Pancreas (tissue), 10 donors: ENCODE data around the gene POPDC3. TPM values are rescaled to one million over a fixed set of nuclear protein-coding genes. Genes with fewer than 3 reads are reported as not detected.

ENCODE experiments used
- ATAC-seq, 4 donors: fragments of 200-7000 bp; cut with Tn5 transposase; one replicate each; pipeline versions ENCODE4 v1.8.0 to v1.9.1; 2020; ENCODE audit warnings: mild to moderate bottlenecking in 4 of 4, moderate library complexity in 4 of 4
- DNase-seq, 6 donors: peaks; one replicate each; pipeline ENCODE4 v3.0.0-alpha.2; 2020
- FAIRE-seq: peaks from 2 replicates; lab custom pipeline; 2012; peaks lifted over from hg19 to GRCh38; lab: Jason Lieb, UNC
- H3K27ac ChIP-seq, 4 donors: fragments of 200-600 bp; sonication (generic); 1 replicate in 3 of 4; 2 replicates in 1 of 4; pipeline versions ENCODE4 v1.5.0 to v1.8.0; 2020
- H3K27me3 ChIP-seq, 4 donors: fragments of 200-600 bp; one replicate each; pipeline ENCODE4 v1.8.0; 2021
- H3K36me3 ChIP-seq, 3 donors: fragments of 200-600 bp; sonication (generic) in 1 of 3; one replicate each; pipeline versions ENCODE4 v1.5.0 to v1.8.0; 2020 to 2021
- H3K4me1 ChIP-seq, 3 donors: fragments of 200-600 bp; one replicate each; pipeline ENCODE4 v1.8.0; 2021
- H3K4me3 ChIP-seq, 4 donors: fragments of 200-600 bp; sonication (generic) in 2 of 4; one replicate each; pipeline versions ENCODE4 v1.5.0 to v1.8.0; 2020 to 2021
- H3K9me3 ChIP-seq, 4 donors: fragments of 200-600 bp; one replicate each; pipeline ENCODE4 v1.8.0; 2021
- whole genome bisulfite sequencing, 2 donors: extraction: QIAGEN DNeasy Blood & Tissue Kit; methylation state at CpG; one replicate each; pipeline ENCODE4 v1.1.7; 2013; 5-methylcytosine and 5-hydroxymethylcytosine counted together
- intact Hi-C, 3 donors: fragments of 100-400 bp; cut with DNase I; formaldehyde crosslinking; loops; one replicate each; pipeline versions ENCODE4 v1.11.1 to v1.14.2; 2022
- polyA plus RNA-seq, 2 donors: library from polyadenylated mRNA; stranded (reverse); fragments of 200-250 nt; gene quantifications; one replicate each; pipeline ENCODE4 v1.2.3, GENCODE V29; 2013
- total RNA-seq, 6 donors: library from RNA; stranded (reverse); fragmentation: NEBNext Ultra II Directional in 4 of 6; extraction: Animal tissue kit (Norgen Biotek cat#: 25700) in 4 of 6; gene quantifications; one replicate each; pipeline versions ENCODE4 v1.2.1 to v1.2.4, GENCODE V29; 2021 to 2023
- TF ChIP-seq, protein P1 (sequence below), 4 donors: fragments of 200-600 bp; sonication (generic) in 3 of 4; IDR thresholded peaks; one replicate each; pipeline versions ENCODE4 v1.5.0 to v1.8.0; 2021; ENCODE audit warnings: antibody characterized with exemption in 4 of 4
- donor health status: healthy with polysubstance abuse.
- donor health status: DM: no; HTN: no; CAD: no; lungs with moderate emphysema.
- donor health status: DM: no; HTN: no; CAD: no.
- donor health status: control.
- donor health status: control.
- donor health status: Bipolar disorder and iron deficiency.
- donor health status: DM: yes; HTN: yes; CAD: no.
- donor health status: DM: no; HTN: no; CAD: no.
- donor health status: DM: no; HTN: no; CAD: no.
- donor health status: DM: yes; HTN: yes; CAD: no.

POPDC3 gene
- total and polyA plus RNA-seq, 8 donors: 0.35 to 3.0 (median 0.75) TPM; not detected in 4

- Histone ChIP-seq H3K27me3 (no peaks in the 10 kb centered on the region), H3K9me3 (no peaks in the 10 kb centered on the region), H3K36me3 (no peaks in the 10 kb centered on the region), H3K27ac (no peak overlapping the region), H3K4me1 (no peaks in the 10 kb centered on the region), H3K4me3 (no peak overlapping the region)
- intact Hi-C loops: no loop called here
- TF ChIP-seq, protein P1, sequence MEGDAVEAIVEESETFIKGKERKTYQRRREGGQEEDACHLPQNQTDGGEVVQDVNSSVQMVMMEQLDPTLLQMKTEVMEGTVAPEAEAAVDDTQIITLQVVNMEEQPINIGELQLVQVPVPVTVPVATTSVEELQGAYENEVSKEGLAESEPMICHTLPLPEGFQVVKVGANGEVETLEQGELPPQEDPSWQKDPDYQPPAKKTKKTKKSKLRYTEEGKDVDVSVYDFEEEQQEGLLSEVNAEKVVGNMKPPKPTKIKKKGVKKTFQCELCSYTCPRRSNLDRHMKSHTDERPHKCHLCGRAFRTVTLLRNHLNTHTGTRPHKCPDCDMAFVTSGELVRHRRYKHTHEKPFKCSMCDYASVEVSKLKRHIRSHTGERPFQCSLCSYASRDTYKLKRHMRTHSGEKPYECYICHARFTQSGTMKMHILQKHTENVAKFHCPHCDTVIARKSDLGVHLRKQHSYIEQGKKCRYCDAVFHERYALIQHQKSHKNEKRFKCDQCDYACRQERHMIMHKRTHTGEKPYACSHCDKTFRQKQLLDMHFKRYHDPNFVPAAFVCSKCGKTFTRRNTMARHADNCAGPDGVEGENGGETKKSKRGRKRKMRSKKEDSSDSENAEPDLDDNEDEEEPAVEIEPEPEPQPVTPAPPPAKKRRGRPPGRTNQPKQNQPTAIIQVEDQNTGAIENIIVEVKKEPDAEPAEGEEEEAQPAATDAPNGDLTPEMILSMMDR (IDR thresholded peaks at IDR 0.05): no peak
- no peak for DNase-seq
- WGBS, 2 donors: 95 to 96% methylated on average over 1 of the region's 1 CpG
- no peak for FAIRE-seq
- no peak for ATAC-seq
Measured at GRCh38 chr6:105112577-105112976, 67.2 kb downstream of the POPDC3 start.

DNA sequence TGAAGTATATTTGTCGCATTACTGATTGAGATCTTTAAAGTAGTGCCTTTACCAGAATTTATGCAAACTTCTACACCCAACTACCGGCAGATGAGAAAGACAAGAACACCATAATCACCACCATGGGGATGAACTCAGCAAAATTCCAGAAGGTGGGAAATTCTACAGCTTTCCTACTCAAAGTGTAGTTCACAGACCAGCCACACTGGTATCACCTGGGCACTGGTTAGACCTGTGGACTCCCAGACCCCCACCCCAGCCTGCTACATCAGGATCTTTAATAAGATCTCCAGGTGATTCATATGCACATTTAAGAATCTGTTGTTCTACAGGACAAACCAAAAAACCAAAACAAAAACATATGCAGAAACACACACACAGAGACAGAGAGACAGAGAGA lies 67.9 kb downstream of the POPDC3 start:
- 89 to 92% methylated on average over 2 of the region's 2 CpGs for WGBS, 2 donors
- Histone ChIP-seq H3K27me3 (no peaks in the 10 kb centered on the region), H3K9me3 (no peaks in the 10 kb centered on the region), H3K4me3 (no peak overlapping the region), H3K4me1 (no peaks in the 10 kb centered on the region), H3K36me3 (no peaks in the 10 kb centered on the region), H3K27ac (no peak overlapping the region)
- ATAC-seq (no peak), DNase-seq (no peak), FAIRE-seq (no peak)
- TF ChIP-seq, protein P1 (IDR thresholded peaks at IDR 0.05): no peak
- intact Hi-C loops: no loop called here

DNA sequence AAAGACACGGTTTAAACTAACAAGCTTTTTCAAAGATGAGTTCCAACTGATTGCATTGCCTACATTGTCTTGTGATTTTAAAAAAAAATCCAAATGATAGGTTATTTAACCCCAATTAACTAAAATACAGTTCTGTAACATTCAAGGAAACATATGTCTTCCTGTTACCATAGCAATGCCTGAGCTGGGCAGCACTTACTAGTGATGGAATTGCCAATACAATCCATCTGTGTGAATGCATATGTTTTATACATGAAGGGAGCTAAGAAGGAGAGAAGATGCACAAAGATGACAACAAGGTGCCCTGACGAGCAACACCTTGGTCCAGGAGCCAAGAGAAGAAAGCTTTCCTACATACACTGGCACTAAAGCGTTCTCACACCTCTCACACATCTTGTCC lies 68.7 kb downstream of the POPDC3 start:
- H3K4me1 ChIP-seq: no peaks in the 10 kb centered on the region
- DNase-seq (no peak), FAIRE-seq (no peak), ATAC-seq (no peak)
- no peaks in the 10 kb centered on the region for H3K9me3 ChIP-seq
- 56 to 74% methylated on average over 3 of the region's 3 CpGs for WGBS, 2 donors
- no peaks in the 10 kb centered on the region for H3K27me3 ChIP-seq
- intact Hi-C loops: no loop called here
- H3K27ac ChIP-seq: no peak overlapping the region
- H3K36me3 ChIP-seq: no peaks in the 10 kb centered on the region
- TF ChIP-seq, protein P1 (IDR thresholded peaks at IDR 0.05): no peak
- H3K4me3 ChIP-seq: no peak overlapping the region

DNA sequence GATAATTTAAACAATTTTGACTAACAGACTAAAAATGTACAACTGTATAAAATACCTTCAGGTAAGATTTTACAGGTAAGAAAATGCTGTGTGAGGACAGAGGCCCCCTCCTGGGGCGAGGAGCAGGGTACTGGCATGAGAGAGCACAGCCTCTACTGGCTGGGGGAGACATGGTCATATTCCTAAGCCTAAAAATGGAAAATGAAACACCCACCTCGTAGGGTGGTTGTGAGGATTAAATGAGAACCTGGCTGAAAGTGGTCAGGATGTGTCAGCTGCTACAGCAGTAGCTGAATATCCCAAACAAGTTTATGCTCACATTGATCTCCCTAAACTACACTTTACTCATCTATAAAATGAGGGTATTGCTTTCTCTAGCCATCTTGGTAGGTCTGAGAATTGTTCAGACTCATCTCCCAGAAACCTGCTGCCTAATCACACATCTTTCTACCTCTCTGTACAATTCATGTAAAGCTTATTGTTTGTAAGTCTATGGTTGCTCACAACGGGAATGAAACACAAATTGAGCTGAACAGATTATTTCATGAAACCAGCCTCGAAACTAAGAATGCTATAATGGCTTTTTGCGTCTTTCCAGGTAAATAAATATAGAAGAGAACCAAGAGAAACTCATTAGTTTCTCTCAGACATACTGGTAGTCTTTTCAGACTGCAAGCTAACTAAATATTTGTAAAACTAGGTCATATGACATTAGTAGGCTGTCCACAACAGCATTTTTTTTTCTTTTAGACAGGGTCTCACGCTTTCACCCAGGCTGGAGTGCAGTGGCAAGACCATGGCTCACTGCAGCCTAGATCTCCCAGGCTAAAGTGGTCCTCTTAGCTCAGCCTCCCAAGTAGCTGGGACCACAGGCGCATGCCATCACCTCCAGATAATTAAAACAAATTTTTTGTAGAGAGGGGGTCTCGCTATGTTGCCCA lies 69.6 kb downstream of the POPDC3 start:
- DNase-seq (no peak), FAIRE-seq (no peak), ATAC-seq (no peak)
- H3K27ac ChIP-seq: no peak overlapping the region
- no peaks in the 10 kb centered on the region for H3K27me3 ChIP-seq
- no peak overlapping the region for H3K4me3 ChIP-seq
- no peaks in the 10 kb centered on the region for H3K9me3 ChIP-seq
- TF ChIP-seq, protein P1 (IDR thresholded peaks at IDR 0.05): no peak
- no peaks in the 10 kb centered on the region for H3K4me1 ChIP-seq
- H3K36me3 ChIP-seq: no peaks in the 10 kb centered on the region
- intact Hi-C loops: no loop called here
- 58 to 61% methylated on average over 8 of the region's 8 CpGs for WGBS, 2 donors
